ENCODE measurements around the gene LZTR1.
"Not testable (repeated sequence)": the region's sequence is repeated elsewhere in the genome, so short reads cannot be mapped to it uniquely, and the experiment has no call there.

LZTR1 gene

GRCh38 chr22:20940186-20940651 is 41.9 kb upstream of the LZTR1 start:
- Histone ChIP-seq H2AFZ (ENCODE audit: low read depth, low read length) (no peak overlapping the region), H3K27me3 (ENCODE audit: insufficient read depth, low read length, poor library complexity) (no peaks in the 10 kb centered on the region), H3K36me3 (ENCODE audit: insufficient read depth, low read length) (peaks cover 81% of the 10 kb centered on the region), H4K20me1 (ENCODE audit: insufficient read depth, low read length) (peaks cover 90% of the 10 kb centered on the region), H3K9ac (ENCODE audit: low read depth, low read length) (no peak overlapping the region), H3K9me3 (ENCODE audit: insufficient read depth, low read length, severe bottlenecking) (no peaks in the 10 kb centered on the region), H3K4me3 (ENCODE audit: low read depth in 1 of 2, low read length in 2 of 2) (no peak overlapping the region), H3K79me2 (ENCODE audit: insufficient read depth, low read length) (peaks cover 96% of the 10 kb centered on the region), H3K4me1 (ENCODE audit: insufficient read depth, low read length) (peaks cover 4% of the 10 kb centered on the region), H3K27ac (ENCODE audit: low read length) (no peak overlapping the region), H3K4me2 (ENCODE audit: insufficient read depth, low read length) (no peak overlapping the region)
- ATAC-seq (ENCODE audit: insufficient read depth, low read depth) (no peak), DNase-seq (no peak)
- no peak for TF ChIP-seq CTCF (IDR thresholded peaks at IDR 0.05; ENCODE audit: borderline replicate concordance, extremely low read depth, low read length, poor library complexity, severe bottlenecking)
- no peak for TF ChIP-seq EZH2 (IDR thresholded peaks at IDR 0.05; ENCODE audit: borderline replicate concordance, low read depth, low read length, severe bottlenecking)

- no peak for ATAC-seq (ENCODE audit: insufficient read depth, low read depth)
- H3K36me3 ChIP-seq (ENCODE audit: insufficient read depth, low read length): peaks cover 81% of the 10 kb centered on the region
- no peak for TF ChIP-seq EZH2 (IDR thresholded peaks at IDR 0.05; ENCODE audit: borderline replicate concordance, low read depth, low read length, severe bottlenecking)
- no peak for TF ChIP-seq CTCF (IDR thresholded peaks at IDR 0.05; ENCODE audit: borderline replicate concordance, extremely low read depth, low read length, poor library complexity, severe bottlenecking)
- H2AFZ ChIP-seq (ENCODE audit: low read depth, low read length): no peak overlapping the region
- H4K20me1 ChIP-seq (ENCODE audit: insufficient read depth, low read length): peaks cover 90% of the 10 kb centered on the region
- H3K4me1 ChIP-seq (ENCODE audit: insufficient read depth, low read length): peaks cover 4% of the 10 kb centered on the region
- no peak overlapping the region for H3K9ac ChIP-seq (ENCODE audit: low read depth, low read length)
- H3K4me2 ChIP-seq (ENCODE audit: insufficient read depth, low read length): no peak overlapping the region
- H3K9me3 ChIP-seq (ENCODE audit: insufficient read depth, low read length, severe bottlenecking): no peaks in the 10 kb centered on the region
- H3K79me2 ChIP-seq (ENCODE audit: insufficient read depth, low read length): peaks cover 96% of the 10 kb centered on the region
- no peak for DNase-seq
- no peaks in the 10 kb centered on the region for H3K27me3 ChIP-seq (ENCODE audit: insufficient read depth, low read length, poor library complexity)
- no peak overlapping the region for H3K4me3 ChIP-seq (ENCODE audit: low read depth in 1 of 2, low read length in 2 of 2)
- no peak overlapping the region for H3K27ac ChIP-seq (ENCODE audit: low read length)
Observed at GRCh38 chr22:20940904-20941385, 41.2 kb upstream of the LZTR1 start.

GRCh38 chr22:20942203-20942902 is 39.7 kb upstream of the LZTR1 start:
- not testable (repeated sequence) for H2AFZ ChIP-seq (ENCODE audit: low read depth, low read length); ATAC-seq (ENCODE audit: insufficient read depth, low read depth); H3K4me3 ChIP-seq (ENCODE audit: low read depth in 1 of 2, low read length in 2 of 2); H3K27ac ChIP-seq (ENCODE audit: low read length); H3K4me2 ChIP-seq (ENCODE audit: insufficient read depth, low read length); H3K27me3 ChIP-seq (ENCODE audit: insufficient read depth, low read length, poor library complexity); H3K4me1 ChIP-seq (ENCODE audit: insufficient read depth, low read length); H3K9ac ChIP-seq (ENCODE audit: low read depth, low read length); DNase-seq; H3K9me3 ChIP-seq (ENCODE audit: insufficient read depth, low read length, severe bottlenecking)
- Histone ChIP-seq H3K36me3 (ENCODE audit: insufficient read depth, low read length) (peaks cover 82% of the 10 kb centered on the region), H3K79me2 (ENCODE audit: insufficient read depth, low read length) (peaks cover 97% of the 10 kb centered on the region), H4K20me1 (ENCODE audit: insufficient read depth, low read length) (peaks cover 91% of the 10 kb centered on the region)

- ATAC-seq (ENCODE audit: insufficient read depth, low read depth): no peak
- peaks cover 79% of the 10 kb centered on the region for H3K36me3 ChIP-seq (ENCODE audit: insufficient read depth, low read length)
- no peak overlapping the region for H3K27ac ChIP-seq (ENCODE audit: low read length)
- H3K4me2 ChIP-seq (ENCODE audit: insufficient read depth, low read length): no peak overlapping the region
- H3K79me2 ChIP-seq (ENCODE audit: insufficient read depth, low read length): peaks cover 97% of the 10 kb centered on the region
- H3K4me1 ChIP-seq (ENCODE audit: insufficient read depth, low read length): no peaks in the 10 kb centered on the region; the same call in 1 of the 2 replicates
- TF ChIP-seq CTCF (IDR thresholded peaks at IDR 0.05; ENCODE audit: borderline replicate concordance, extremely low read depth, low read length, poor library complexity, severe bottlenecking) (no peak), EZH2 (IDR thresholded peaks at IDR 0.05; ENCODE audit: borderline replicate concordance, low read depth, low read length, severe bottlenecking) (no peak)
- no peak for DNase-seq
- no peaks in the 10 kb centered on the region for H3K9me3 ChIP-seq (ENCODE audit: insufficient read depth, low read length, severe bottlenecking)
- no peak overlapping the region for H2AFZ ChIP-seq (ENCODE audit: low read depth, low read length)
- no peak overlapping the region for H3K9ac ChIP-seq (ENCODE audit: low read depth, low read length)
- H3K4me3 ChIP-seq (ENCODE audit: low read depth in 1 of 2, low read length in 2 of 2): no peak overlapping the region
- H4K20me1 ChIP-seq (ENCODE audit: insufficient read depth, low read length): peaks cover 91% of the 10 kb centered on the region
- H3K27me3 ChIP-seq (ENCODE audit: insufficient read depth, low read length, poor library complexity): no peaks in the 10 kb centered on the region
Observed at GRCh38 chr22:20943104-20943933, 38.8 kb upstream of the LZTR1 start.

Data from DND-41 (cell line).